Left lung (tissue), 10 donors: Measurements from ENCODE around the gene LRRC18. TPM values are rescaled to one million over a fixed set of nuclear protein-coding genes. Genes with fewer than 3 reads are reported as not detected.

Experiments
- ATAC-seq: fragments of 200-7000 bp; cut with Tn5 transposase; one replicate; pipeline ENCODE4 v1.9.1; 2020; ENCODE audit warnings: moderate library complexity
- DNase-seq, 4 donors: peaks; one replicate each; pipeline ENCODE4 v3.0.0-alpha.2; 2013 to 2020
- H3K27ac ChIP-seq, 2 donors: fragments of 200-600 bp; sonication (generic) in 1 of 2; one replicate each; pipeline versions ENCODE4 v1.5.0 to v1.8.0; 2020 to 2021
- H3K27me3 ChIP-seq, 2 donors: fragments of 200-600 bp; sonication (generic) in 1 of 2; one replicate each; pipeline versions ENCODE4 v1.5.0 to v1.8.0; 2020 to 2021
- H3K36me3 ChIP-seq, 2 donors: fragments of 200-600 bp; sonication (generic) in 1 of 2; one replicate each; pipeline versions ENCODE4 v1.5.0 to v1.8.0; 2020 to 2021
- H3K4me1 ChIP-seq, 2 donors: fragments of 200-600 bp; one replicate each; pipeline ENCODE4 v1.8.0; 2021
- H3K4me3 ChIP-seq, 2 donors: fragments of 200-600 bp; sonication (generic) in 1 of 2; one replicate each; pipeline versions ENCODE4 v1.5.0 to v1.8.0; 2020 to 2021; ENCODE audit warnings: mild to moderate bottlenecking in 1 of 2
- H3K9me3 ChIP-seq, 2 donors: fragments of 200-600 bp; sonication (generic) in 1 of 2; one replicate each; pipeline versions ENCODE4 v1.5.0 to v1.8.0; 2020 to 2021
- intact Hi-C, 2 donors: fragments of 100-400 bp; cut with DNase I; formaldehyde crosslinking; loops; one replicate each; pipeline versions ENCODE4 v1.11.2 to v1.14.2; 2022
- polyA plus RNA-seq, 6 donors: library from polyadenylated mRNA; unstranded; fragments of 120-200 nt; gene quantifications; one replicate each; pipeline ENCODE4 v1.2.1, GENCODE V29; 2013; ENCODE audit not compliant: insufficient read length in 6 of 6
- total RNA-seq, 2 donors: library from RNA; stranded (reverse); fragmentation: NEBNext Ultra II Directional; extraction: Animal tissue kit (Norgen Biotek cat#: 25700); gene quantifications; one replicate each; pipeline ENCODE4 v1.2.1, GENCODE V29; 2021
- TF ChIP-seq, protein P1 (sequence below), 2 donors: fragments of 200-600 bp; sonication (generic) in 1 of 2; IDR thresholded peaks; one replicate each; pipeline versions ENCODE4 v1.5.0 to v1.8.0; 2021; ENCODE audit warnings: antibody characterized with exemption in 2 of 2
- donor health status: DM: no; HTN: yes; CAD: no.
- donor health status: DM: no; HTN: no; CAD: no.

Gene LRRC18
- total and polyA plus RNA-seq, 8 donors = 0.50 to 2.1 (median 1.4) TPM

DNA sequence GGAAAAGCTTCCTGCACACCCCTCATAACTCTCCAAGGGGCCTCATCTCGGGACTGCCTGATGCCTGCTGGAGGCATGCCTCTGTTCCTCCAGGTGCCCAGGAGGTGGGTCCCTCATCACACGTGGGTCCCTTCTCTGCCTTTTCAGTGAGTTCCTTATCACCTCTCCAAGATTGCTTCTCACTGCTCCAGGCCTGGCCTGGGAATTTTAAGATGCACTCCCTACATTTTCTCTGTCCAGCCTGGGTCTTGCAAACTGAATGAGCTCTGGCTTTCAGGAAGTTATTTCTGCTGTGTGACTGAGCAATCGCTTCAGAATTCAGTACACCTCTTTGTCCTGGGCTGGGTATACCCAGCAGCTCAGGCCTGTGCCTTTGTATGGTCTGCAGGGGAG is 43.8 kb downstream of the LRRC18 start:
- ATAC-seq = no peak
- intact Hi-C loops = no loop called here
- Histone ChIP-seq H3K27ac (no peak overlapping the region), H3K4me3 (no peak overlapping the region), H3K9me3 (no peaks in the 10 kb centered on the region), H3K4me1 (peaks cover 0 to 9% of the 10 kb centered on the region in 2 donors), H3K27me3 (no peaks in the 10 kb centered on the region), H3K36me3 (peaks cover 0 to 35% of the 10 kb centered on the region in 2 donors)
- TF ChIP-seq, protein P1, sequence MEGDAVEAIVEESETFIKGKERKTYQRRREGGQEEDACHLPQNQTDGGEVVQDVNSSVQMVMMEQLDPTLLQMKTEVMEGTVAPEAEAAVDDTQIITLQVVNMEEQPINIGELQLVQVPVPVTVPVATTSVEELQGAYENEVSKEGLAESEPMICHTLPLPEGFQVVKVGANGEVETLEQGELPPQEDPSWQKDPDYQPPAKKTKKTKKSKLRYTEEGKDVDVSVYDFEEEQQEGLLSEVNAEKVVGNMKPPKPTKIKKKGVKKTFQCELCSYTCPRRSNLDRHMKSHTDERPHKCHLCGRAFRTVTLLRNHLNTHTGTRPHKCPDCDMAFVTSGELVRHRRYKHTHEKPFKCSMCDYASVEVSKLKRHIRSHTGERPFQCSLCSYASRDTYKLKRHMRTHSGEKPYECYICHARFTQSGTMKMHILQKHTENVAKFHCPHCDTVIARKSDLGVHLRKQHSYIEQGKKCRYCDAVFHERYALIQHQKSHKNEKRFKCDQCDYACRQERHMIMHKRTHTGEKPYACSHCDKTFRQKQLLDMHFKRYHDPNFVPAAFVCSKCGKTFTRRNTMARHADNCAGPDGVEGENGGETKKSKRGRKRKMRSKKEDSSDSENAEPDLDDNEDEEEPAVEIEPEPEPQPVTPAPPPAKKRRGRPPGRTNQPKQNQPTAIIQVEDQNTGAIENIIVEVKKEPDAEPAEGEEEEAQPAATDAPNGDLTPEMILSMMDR (IDR thresholded peaks at IDR 0.05) = no peak
- DNase-seq = no peak

- Histone ChIP-seq H3K36me3 (peaks cover 0 to 36% of the 10 kb centered on the region in 2 donors), H3K27ac (no peak overlapping the region), H3K9me3 (no peaks in the 10 kb centered on the region), H3K4me1 (peaks cover 0 to 8% of the 10 kb centered on the region in 2 donors), H3K27me3 (no peaks in the 10 kb centered on the region), H3K4me3 (no peak overlapping the region)
- no peak for DNase-seq
- no peak for ATAC-seq
- TF ChIP-seq, protein P1 (IDR thresholded peaks at IDR 0.05) = no peak
- intact Hi-C loops = no loop called here
Observed at GRCh38 chr10:48894911-48895802, 44.5 kb downstream of the LRRC18 start.

- H3K9me3 ChIP-seq = no peaks in the 10 kb centered on the region
- DNase-seq (peak in 2 of 4 donors; percentile 71 to 74), ATAC-seq (peak; percentile 80)
- H3K27me3 ChIP-seq = no peaks in the 10 kb centered on the region
- H3K4me1 ChIP-seq = no peaks in the 10 kb centered on the region
- no peak overlapping the region for H3K27ac ChIP-seq
- TF ChIP-seq, protein P1 (IDR thresholded peaks at IDR 0.05) = no peak
- H3K36me3 ChIP-seq = peaks cover 0 to 20% of the 10 kb centered on the region in 2 donors
- no peak overlapping the region for H3K4me3 ChIP-seq
- intact Hi-C loops = no loop called here
Observed at GRCh38 chr10:48890888-48891850, 48.5 kb downstream of the LRRC18 start.

DNA sequence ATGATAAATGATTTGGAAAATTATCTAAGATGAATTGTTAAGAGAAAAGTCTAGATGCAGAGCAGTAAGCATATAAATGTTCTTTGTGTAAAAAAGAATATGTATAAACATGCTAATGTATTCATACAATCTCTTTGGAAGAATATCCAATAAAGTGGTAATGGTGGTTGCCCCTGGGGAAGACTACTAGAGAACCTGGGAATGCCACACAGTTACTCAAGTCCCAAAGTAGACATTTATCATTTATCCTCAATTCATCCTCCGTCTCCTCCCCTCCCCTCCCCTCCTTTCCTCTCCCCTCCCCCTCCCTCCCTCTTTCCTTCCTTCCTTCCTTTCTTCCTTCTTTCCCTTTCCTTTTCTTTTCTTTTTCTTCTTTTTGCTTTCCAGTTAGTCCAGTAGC is 51.7 kb downstream of the LRRC18 start:
- TF ChIP-seq, protein P1 (IDR thresholded peaks at IDR 0.05) = no peak
- Histone ChIP-seq H3K9me3 (no peaks in the 10 kb centered on the region), H3K27me3 (no peaks in the 10 kb centered on the region), H3K4me1 (no peaks in the 10 kb centered on the region), H3K36me3 (peaks cover 0 to 16% of the 10 kb centered on the region in 2 donors), H3K27ac (no peak overlapping the region), H3K4me3 (no peak overlapping the region)
- ATAC-seq (no peak), DNase-seq (no peak)
- intact Hi-C loops = no loop called here
